Type B pancreatic cell (in vitro differentiated cells): ENCODE data around the gene TBX15. TPM values are rescaled to one million over a fixed set of nuclear protein-coding genes. Genes with fewer than 3 reads are reported as not detected.

Experiments used
- DNase-seq: peaks from one replicate; pipeline ENCODE4 v3.0.0; 2021; ENCODE audit warnings: mixed read lengths; ENCODE audit not compliant: unreplicated experiment; ENCODE audit errors: extremely low spot score
- H3K27ac Mint-ChIP-seq: 2 replicates; pipeline ENCODE4 v1.8.0; 2021; ENCODE audit warnings: mild to moderate bottlenecking, mixed read lengths
- H3K27me3 Mint-ChIP-seq: 2 replicates; pipeline ENCODE4 v1.8.0; 2021; ENCODE audit warnings: mixed read lengths
- H3K36me3 Mint-ChIP-seq: 2 replicates; pipeline ENCODE4 v1.8.0; 2021; ENCODE audit warnings: mixed read lengths
- H3K4me1 Mint-ChIP-seq: one replicate; pipeline ENCODE4 v1.8.0; 2021; ENCODE audit warnings: mixed read lengths; ENCODE audit not compliant: unreplicated experiment
- H3K4me3 Mint-ChIP-seq: 2 replicates; pipeline ENCODE4 v1.8.0; 2021; ENCODE audit warnings: mild to moderate bottlenecking, mixed read lengths
- H3K9me3 Mint-ChIP-seq: 2 replicates; pipeline ENCODE4 v1.8.0; 2021; ENCODE audit warnings: mixed read lengths
- CTCF ChIP-seq: fragments of 200-600 bp; sonication (generic); conservative IDR thresholded peaks from 2 replicates; pipeline ENCODE4 v1.5.0; 2021; ENCODE audit warnings: antibody characterized with exemption, mild to moderate bottlenecking
- total RNA-seq: library from RNA; stranded (reverse); gene quantifications from 2 replicates; pipeline ENCODE4 v1.2.1, GENCODE V29; 2021; ENCODE audit warnings: low replicate concordance

TBX15 gene
- total RNA-seq, 1 donor from 2014 or later: 8.5 TPM

GRCh38 chr1:118871582-118872171, 116.5 kb downstream of the TBX15 start:
- TF ChIP-seq CTCF: no peak
- no peak for DNase-seq
- no peaks in the 10 kb centered on the region for H3K36me3 Mint-ChIP-seq
- H3K4me3 Mint-ChIP-seq: no peak overlapping the region
- no peaks in the 10 kb centered on the region for H3K9me3 Mint-ChIP-seq
- peaks cover 5% of the 10 kb centered on the region for H3K4me1 Mint-ChIP-seq
- H3K27ac Mint-ChIP-seq: no peak overlapping the region
- peaks cover 4% of the 10 kb centered on the region for H3K27me3 Mint-ChIP-seq

GRCh38 chr1:118868387-118868786, 119.8 kb downstream of the TBX15 start:
- peaks cover 10% of the 10 kb centered on the region for H3K4me1 Mint-ChIP-seq
- no peak for TF ChIP-seq CTCF
- no peak overlapping the region for H3K4me3 Mint-ChIP-seq
- no peaks in the 10 kb centered on the region for H3K36me3 Mint-ChIP-seq
- DNase-seq: no peak
- H3K27ac Mint-ChIP-seq: no peak overlapping the region
- no peaks in the 10 kb centered on the region for H3K9me3 Mint-ChIP-seq
- H3K27me3 Mint-ChIP-seq: peaks cover 3% of the 10 kb centered on the region

- peaks cover 5% of the 10 kb centered on the region for H3K4me1 Mint-ChIP-seq
- no peak for TF ChIP-seq CTCF
Measured at GRCh38 chr1:118866330-118866729, 121.8 kb downstream of the TBX15 start.

GRCh38 chr1:118863688-118864087, 124.5 kb downstream of the TBX15 start:
- no peak for TF ChIP-seq CTCF
- H3K27me3 Mint-ChIP-seq: no peaks in the 10 kb centered on the region
- H3K36me3 Mint-ChIP-seq: no peaks in the 10 kb centered on the region
- H3K4me1 Mint-ChIP-seq: peaks cover 5% of the 10 kb centered on the region
- no peak for DNase-seq
- no peak overlapping the region for H3K27ac Mint-ChIP-seq
- no peaks in the 10 kb centered on the region for H3K9me3 Mint-ChIP-seq
- no peak overlapping the region for H3K4me3 Mint-ChIP-seq

More at GRCh38 chr1:118866330-118866729, 121.8 kb downstream of the TBX15 start:
- no peak overlapping the region for H3K27ac Mint-ChIP-seq
- DNase-seq: no peak
- no peaks in the 10 kb centered on the region for H3K36me3 Mint-ChIP-seq
- peaks cover 3% of the 10 kb centered on the region for H3K27me3 Mint-ChIP-seq
- no peak overlapping the region for H3K4me3 Mint-ChIP-seq
- no peaks in the 10 kb centered on the region for H3K9me3 Mint-ChIP-seq

GRCh38 chr1:118862755-118863154, 125.4 kb downstream of the TBX15 start:
- Mint-ChIP-seq H3K27me3 (no peaks in the 10 kb centered on the region), H3K4me1 (peaks cover 5% of the 10 kb centered on the region), H3K36me3 (no peaks in the 10 kb centered on the region), H3K9me3 (no peaks in the 10 kb centered on the region), H3K4me3 (no peak overlapping the region), H3K27ac (no peak overlapping the region)
- no peak for DNase-seq
- TF ChIP-seq CTCF: no peak

GRCh38 chr1:118861216-118861615, 126.9 kb downstream of the TBX15 start:
- no peak overlapping the region for H3K4me3 Mint-ChIP-seq
- no peak for DNase-seq
- TF ChIP-seq CTCF: no peak
- H3K36me3 Mint-ChIP-seq: no peaks in the 10 kb centered on the region
- no peak overlapping the region for H3K27ac Mint-ChIP-seq
- no peaks in the 10 kb centered on the region for H3K27me3 Mint-ChIP-seq
- H3K9me3 Mint-ChIP-seq: no peaks in the 10 kb centered on the region
- H3K4me1 Mint-ChIP-seq: peaks cover 5% of the 10 kb centered on the region
